Forelimb muscle (tissue), 1 donor: Measurements from ENCODE around the gene GAB3. TPM values are rescaled to one million over a fixed set of nuclear protein-coding genes. Genes with fewer than 3 reads are reported as not detected.
"Not testable (repeated sequence)": the region's sequence is repeated elsewhere in the genome, so short reads cannot be mapped to it uniquely, and the experiment has no call there.

ENCODE experiments used
- DNase-seq: peaks from one replicate; pipeline ENCODE4 v3.0.0-alpha.2; 2013; ENCODE audit warnings: low read depth
- polyA plus RNA-seq: library from polyadenylated mRNA; unstranded; fragments of 120-200 nt; gene quantifications from one replicate; pipeline ENCODE4 v1.2.1, GENCODE V29; 2013; ENCODE audit not compliant: insufficient read length

Gene GAB3
- polyA plus RNA-seq, 1 donor = 4.7 TPM

DNA sequence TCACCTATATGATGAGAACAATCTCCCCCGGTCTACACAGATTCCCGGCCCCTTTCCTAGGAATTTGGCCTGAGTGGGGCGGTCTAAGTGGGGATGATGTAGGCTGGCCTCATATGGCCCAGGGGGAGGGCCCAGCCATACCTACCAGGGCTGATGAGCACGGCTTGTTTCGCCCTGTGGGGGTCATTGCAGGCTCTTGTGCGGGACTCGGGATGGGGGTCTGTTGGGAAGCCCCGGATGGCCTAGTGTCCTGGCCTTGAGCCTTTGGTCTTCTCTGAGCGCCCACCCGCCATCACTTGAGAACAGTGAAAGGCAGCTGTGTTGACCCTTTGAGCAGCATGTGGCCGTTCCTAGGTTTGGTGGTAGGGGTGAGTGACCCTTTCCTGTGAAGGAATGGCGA lies 92.7 kb downstream of the GAB3 start:
- DNase-seq = no peak

DNA sequence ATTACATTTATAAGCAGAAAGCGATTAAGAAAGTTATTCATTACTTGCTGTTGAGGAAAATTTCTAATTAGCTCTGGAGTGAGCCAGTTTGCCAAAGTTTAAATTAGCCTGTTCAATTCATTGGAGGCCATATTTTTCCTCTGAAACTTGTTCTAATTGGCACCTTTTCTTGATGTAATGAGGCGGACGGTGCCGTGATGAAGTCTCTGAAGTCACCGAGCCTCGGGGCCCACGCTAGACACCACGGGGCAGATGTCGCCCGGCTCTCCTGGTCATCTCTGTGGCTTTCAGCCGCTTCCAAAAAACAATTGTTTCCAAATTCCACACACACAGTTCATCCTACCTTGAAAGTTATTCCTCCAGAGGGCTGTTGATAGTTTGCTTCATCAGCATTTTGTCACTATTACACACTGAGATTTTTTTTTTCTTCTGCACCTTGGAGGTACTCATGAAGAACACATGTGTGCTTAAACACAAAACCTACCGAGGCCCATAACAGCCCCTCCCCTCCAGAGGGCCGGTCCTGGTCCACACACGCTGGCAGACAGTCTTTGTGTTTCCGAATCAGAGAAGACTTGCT lies 93.6 kb downstream of the GAB3 start:
- DNase-seq = no peak

DNA sequence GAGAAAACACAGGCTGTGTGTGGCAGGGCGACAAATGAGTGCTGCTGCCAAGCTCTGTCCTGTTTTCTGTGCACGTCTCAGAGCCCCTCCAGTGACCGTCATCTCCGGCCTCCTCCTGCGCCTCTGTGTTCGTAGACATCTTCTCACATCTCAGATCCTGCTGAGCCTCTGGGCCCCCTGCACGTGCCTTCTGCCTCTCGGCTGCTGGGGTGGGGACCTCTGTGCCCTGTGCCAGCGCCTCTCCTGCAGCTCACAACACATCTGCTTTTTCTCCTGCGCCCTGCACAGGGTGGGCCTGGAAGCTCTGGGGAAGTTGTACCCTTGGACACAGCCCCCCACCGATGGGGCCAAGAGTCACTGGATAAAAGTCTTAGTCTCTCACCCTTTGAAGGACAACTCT lies 95.1 kb downstream of the GAB3 start:
- no peak for DNase-seq

DNA sequence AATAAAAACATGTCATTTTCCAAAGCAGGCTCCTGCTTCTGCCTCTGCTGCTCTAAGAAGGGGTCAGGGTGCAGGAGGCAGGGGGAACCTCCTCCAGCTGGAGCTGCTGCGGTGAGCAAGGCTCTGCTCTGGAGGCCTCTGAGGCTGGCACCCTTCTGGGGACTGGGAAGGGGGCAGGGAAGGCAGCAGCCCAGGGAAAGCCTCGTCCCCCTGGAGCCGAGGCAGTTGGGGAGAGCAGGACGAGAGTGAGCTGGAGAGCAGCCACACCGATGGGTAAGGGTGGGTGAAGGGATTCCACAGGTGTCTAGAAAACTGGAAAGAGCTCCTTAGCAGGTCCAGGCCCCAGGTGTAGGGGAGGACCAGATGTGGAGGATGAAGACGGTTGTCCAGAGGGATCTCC lies 95.5 kb downstream of the GAB3 start:
- no peak for DNase-seq

DNA sequence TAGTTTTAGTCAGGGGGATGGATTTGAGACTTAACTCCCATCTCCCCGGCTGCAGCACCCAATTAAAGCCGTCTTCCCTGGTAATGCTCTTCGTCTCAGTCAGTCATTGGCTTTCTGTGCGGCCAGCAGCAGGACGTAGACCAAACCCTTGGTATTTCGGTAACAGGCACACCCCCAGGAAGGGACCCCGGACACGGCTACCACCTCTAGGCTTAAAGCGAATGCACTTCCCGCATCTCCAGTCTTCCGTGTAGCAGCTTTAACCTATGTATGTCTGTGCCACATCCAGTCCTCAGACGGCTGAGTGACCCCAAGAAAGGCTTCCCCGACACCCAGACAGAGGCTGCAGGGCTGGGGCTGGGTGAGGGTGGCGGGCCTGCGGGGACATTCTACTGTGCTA lies 96.0 kb downstream of the GAB3 start:
- DNase-seq = no peak

DNA sequence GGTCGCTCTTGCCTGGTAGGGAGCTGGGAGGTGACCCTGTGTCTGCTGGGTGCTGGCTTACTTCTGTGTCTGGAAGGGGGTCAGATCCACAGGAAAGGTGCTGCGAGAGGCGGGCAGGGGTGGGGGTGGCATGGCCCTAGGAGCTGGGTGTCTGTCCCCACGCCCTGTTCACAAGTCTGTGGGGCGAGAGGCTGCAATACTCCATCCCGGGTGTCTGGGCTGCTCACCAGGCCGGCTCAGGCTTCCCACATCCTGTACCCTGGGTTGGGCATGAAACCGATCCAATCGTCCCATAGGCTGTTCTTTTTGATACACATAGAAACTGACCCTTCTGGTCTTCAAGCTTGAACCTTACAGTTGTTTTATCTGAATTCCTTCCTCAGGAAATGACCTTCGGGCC lies 96.5 kb downstream of the GAB3 start:
- DNase-seq = no peak

DNA sequence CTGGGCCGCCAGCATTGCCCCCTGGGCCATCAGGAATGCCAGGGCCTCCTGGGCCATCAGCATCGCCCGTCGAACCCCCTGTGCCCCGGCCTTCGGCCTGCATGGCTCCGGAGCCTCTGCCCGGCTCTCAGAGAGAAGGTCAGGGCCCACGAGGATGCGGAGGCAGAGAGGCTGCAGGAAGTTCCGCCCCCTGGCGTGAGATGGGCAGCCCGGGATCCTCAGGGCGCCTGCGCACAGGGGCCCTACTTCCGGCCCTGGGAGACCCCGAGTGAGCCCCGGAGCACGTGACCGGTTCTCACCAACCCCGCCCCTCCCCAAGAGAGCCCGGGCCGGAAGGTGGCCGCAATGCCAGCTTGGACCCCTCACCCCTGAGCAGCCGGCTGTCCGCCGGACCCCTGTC lies 97.5 kb downstream of the GAB3 start, which contains the start of gene CTAG2:
TSS of gene CTAG2 (minus strand) at position 167 of the 400 bp plus-strand sequence. CDS start at position 103, 64 bp downstream.
- DNase-seq = not testable (repeated sequence)

DNA sequence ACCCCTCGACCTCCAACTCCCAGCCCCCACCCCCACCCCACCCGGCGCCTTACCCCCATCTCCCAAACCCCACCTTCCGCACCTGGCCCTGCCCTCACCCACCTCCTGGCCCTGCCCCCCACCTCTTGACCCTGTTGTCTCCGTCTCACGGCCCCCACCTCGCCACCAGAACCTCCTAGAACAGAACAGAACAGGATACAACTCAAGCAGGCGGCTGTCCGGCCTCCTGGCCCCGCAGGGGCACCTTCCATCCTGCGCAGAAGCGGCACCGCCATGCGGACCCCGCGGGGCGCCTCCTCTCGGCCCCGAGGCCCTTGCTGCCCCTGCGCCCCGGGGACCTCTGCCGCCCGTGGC lies 97.9 kb downstream of the GAB3 start:
- no peak for DNase-seq

DNA sequence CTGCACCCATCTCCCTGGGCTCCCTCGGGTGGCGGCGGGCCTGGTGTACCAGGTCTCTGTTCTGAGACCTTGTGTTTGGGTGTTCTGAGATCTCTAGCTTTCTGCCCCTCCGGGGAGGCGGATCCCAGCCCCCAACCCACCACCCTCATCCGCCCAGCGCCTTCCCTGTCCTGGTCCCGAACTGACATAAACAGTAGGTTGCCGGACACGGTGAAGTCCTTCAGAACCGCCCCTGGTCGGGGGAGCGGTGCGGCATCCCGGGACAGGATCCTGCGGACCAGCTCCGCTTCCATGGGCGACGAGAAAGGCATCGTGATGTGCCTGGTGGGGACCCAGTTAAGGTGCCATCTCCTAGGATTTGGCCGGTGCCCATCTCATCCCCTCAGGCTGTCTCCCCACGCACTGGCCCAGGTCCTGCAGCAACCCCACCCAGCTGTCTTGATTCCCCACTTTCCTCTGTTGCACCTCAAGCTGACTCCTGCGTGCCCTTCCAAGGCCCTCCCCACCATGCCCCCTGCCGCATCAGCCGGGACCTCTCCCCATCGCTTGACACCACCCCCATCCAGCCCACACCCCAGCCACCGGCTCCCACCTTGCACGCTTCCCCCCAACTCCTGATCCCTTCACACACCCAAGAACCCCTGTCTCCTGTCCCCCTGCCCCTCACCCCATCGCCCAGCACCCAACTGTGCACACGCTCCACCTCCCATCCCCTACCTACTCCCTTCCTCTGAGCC lies 98.4 kb downstream of the GAB3 start:
- no peak for DNase-seq

DNA sequence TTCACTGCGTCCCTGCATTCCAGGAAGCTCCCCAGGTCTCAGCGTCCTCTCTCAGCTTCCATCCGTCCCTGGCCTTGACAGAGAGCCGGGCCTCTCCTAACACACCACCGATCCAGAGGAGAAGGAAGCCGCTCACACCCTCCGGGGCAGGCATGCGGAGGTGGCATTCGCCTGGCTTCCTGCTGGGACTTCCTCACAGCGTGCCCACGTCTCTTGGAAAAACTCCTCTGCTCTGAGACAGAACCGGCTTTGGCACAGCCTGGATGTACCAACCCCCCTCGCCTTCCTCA lies 100.7 kb downstream of the GAB3 start:
- no peak for DNase-seq

DNA sequence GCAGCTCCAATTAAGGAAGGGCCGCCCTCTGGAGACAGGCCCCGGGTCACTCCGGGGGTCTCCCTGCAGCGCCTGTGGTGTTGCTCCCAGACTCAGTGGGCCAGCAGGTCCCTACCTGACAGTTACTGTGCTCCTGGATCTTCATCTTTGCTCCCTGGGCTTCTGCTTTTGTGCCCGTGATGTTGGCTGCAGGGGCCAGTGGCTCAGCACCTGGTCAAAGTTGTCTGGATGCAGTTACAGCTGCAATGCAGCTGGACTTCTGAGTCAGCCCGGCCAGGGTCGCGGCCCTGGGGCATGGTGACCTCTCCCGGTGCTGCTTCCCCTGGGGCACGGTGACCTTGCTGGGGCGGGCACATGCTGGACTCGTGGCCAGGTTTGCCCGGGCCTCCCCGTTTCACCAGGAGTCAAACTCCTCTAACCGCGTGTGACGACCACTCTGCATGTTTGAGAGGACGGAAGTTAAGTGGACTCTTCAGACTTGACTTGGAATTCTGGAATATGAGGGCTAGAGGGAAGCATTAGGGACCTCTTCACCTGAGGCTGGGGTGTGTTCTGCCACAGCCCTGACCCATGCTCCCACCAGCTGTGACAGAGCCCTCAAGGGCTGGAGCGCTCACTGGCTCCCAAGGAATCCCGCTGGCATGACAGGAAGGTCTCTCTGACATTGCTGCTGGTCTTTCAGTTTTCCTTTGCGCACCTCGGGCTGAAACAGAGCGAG lies 101.2 kb downstream of the GAB3 start:
- DNase-seq = no peak

DNA sequence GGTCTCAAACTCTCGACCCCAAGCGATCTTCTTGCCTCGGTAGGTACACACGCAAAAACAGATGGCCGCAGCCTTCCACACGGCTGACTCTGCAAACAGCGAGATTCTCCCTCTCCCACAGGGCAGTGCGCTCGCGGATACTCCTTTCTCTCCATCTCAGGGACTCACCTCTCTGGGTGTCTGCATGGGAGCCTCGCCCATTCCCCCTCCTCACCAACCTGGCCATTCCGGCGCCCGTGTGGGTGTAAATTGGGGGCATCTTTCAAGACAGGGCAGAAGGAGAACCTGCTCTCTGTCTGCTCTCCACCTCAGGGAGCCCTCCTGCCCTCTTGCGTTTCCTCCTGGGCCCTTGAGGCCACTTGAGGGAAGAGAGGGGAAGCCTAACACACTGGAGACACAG lies 101.9 kb downstream of the GAB3 start:
- no peak for DNase-seq

DNA sequence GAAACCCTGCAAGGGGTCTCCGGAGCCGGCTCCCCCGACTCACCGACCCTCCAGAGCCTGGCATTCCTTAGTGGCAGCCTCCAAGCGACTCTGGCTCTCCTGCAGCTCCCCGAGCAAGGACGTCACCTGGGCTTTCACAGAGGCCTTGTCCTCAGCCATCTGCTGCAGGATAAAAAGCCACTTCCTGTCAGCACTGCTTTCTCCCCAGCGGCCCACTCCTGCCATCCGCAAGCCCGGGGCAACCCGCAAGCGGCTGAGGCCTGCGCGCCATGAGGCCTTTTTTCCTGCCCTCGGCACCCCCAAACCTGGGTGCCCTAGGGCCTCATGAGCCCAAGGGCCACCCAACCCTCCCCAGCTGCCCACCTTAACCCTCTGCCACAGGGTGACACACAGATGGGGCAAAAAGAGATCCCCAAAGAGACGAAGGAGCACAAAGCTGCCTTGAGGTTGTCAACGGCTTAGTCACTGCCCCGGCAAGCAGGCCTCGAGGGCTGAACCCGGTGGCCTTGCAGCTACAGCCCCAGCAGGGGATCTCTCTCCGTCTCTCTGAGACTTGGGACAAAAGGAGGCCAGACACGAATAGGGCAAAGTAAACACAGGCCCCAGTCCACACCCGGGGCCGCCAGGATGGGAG lies 105.0 kb downstream of the GAB3 start:
- DNase-seq = not testable (repeated sequence)

DNA sequence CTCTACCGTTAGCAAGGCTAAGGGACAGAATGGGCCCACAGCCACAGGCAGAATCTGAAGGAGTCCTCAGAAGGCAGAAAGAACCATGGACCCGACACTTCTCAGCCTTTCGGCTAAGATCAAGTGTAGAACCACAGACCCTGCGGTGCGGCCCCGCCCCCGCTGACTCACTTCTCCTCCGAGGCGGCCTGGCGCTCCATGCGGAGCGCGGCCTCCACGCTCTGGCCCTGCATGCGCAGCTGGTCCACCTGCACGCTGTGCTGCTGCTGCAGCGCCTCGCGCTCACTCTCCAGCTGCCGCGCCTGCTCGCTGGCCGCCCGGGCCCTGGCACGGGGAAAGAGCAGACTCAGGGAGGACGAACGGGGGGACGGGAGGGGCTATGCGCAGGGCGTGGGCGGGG lies 107.2 kb downstream of the GAB3 start:
- DNase-seq = not testable (repeated sequence)

DNA sequence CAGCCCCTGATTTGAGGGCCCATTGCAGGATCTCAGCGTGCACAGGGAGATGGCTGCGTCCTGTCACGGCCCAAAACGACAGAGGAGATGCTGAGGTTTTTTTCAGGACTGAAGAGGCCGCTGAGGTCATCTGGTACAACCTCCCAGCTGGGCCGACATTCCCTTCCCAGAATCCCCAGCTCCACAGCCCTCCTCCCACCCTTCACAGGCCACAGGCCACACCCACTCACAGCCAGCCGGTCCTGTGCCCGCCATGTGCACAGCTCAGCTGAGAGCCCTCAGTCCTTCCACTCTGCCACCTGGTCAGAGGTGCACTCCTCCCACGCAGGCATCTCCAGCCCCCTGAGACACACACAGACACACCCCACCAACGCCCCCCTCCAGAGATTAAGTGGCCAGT lies 109.1 kb downstream of the GAB3 start:
- DNase-seq = not testable (repeated sequence)

DNA sequence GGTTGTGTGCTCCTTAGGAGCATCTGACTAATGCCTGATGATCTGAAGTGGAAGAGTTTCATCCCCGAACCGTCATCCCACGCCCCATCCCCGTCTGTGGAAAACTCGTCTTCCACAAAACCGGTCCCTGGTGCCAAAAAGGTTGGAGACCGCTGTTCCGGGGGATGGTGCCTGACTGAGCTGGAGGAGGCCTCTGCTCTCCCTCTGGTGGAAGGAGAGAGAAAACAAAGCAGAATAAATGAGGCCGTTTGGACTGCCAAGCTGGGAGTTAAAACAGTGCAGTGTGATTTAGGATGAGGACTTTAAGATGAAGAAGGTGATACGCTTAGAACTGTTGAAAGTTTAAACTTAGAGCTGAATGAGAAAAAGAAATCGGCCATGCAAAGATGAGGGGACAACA lies 117.2 kb downstream of the GAB3 start:
- not testable (repeated sequence) for DNase-seq

DNA sequence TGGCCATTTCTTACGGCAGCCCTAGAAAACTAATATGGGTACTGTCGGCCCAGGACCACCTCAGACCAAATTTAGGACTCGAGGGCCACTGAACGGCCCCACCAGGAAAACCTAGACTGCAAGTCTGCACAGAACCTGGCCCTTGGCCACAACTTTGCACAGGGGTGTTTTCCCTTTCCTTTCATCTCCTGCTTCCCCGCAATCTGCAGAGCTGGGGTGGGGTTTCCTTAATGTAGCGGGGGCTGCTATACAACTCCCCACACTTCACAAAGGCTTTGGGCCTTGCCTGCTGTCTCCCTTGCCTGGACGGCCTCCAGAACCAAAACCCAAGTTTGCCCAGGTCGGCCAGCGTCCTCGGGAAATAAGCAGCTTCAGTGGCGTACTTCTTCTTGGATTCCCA lies 119.9 kb downstream of the GAB3 start:
- not testable (repeated sequence) for DNase-seq

DNA sequence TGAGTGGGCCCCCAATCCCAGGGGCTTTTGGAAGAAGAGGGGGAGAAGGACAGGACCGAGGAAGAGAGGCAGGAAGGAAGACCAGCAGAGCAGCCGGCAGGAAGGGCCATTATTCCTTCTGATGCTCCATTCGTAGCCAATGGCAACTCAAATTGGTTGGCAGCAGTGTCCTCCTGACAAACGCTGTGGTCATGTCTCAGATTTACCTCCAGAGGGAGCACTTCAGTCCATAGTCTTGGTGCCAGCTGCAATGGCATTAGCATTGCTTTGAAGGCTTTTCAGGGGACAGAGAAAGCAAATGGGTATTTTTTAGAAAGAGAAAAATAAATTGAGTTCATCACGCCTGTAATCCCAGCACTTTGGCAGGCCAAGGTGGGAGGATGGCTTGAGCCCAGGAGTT lies 121.9 kb downstream of the GAB3 start:
- DNase-seq = not testable (repeated sequence)
